Measurements from ENCODE around the gene CUL5. TPM values are rescaled to one million over a fixed set of nuclear protein-coding genes. Genes with fewer than 3 reads are reported as not detected.

CUL5 gene
- 4.0 to 9.8 TPM (median 9.2 TPM) in 5 replicates for total RNA-seq (2022; extraction: Qiagen RNA extraction; ENCODE audit: low read depth)

DNA sequence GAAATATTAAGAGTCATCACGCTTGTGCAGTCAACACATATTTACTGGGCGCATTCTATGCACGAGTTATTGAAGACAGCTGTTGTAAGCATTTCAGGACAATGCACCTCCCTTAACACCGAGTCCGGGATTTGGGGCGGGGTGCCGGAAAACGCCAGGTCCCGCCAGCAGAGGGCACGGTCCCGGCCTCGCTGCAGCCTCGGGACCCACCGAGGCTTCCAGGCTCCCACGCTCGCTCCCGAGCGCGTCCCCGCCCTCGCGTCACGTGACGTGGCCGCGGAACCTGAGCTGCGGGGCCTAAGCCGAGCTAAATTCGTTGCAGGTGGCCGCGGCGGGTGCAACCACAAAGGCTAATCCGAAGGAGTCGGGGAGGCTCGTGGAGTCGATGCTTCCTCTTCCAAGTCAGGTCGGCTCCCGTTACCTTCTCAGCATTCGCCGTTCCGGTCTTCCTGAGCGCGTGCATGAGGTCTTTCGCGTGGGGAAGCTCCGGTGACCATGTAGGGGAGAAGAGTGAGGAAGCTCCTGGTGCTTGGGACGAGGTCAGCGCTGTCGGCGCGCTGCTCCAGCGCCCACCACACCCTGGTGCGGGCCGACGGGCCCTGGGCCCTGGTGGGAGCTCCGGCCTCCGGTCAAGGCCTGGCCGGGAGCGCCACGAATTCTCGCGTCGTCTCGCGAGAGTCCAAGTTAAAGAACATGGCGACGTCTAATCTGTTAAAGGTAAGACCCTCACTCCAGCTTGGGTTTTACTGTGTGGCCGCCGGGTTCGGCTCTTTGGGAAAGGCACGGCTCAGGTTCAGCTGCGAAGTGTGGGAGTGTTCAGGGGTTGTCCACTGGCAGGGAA lies at the start of gene CUL5:
Gene CUL5, plus strand, starts transcription at position 243 of the 841 bp plus-strand sequence. Its CDS starts 451 bp downstream, at position 694.

DNA sequence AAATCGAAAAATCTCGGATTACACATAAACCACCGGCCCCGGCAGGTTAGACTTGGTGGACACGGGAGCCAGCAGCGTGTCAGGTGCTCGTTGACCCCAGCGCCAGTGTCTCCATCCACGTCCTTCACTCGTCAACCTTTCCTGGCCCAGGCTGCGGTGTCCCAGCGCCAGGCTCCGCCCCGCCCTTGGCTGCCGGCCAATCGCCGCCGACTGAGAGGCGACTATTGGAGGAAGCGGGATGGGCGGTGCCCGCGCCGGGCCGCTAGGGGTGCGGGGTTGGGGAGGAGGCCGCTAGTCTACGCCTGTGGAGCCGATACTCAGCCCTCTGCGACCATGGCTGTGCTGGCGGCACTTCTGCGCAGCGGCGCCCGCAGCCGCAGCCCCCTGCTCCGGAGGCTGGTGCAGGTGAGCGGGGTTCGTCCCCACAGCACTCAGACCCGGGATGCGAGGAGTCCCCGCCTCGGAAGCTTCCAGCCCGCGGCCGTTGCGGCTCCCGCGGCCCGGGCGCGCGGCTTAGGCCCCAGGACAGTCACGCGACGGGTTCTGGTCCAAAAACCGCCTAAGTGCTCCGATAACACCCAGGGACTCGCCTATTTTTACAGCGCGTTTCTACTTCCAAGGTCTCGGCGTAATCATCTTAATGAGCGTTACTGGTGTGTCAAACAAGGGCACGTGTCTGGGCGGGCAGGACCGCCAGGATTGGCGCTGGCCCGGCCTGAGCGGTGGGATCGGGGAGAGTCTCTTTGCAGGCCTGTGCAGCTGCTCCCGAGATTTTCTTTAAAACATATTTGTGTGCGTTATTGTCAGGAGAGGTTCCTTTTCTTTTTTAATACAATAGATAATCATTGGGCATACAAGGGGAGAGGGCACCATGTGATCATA lies 112.8 kb downstream of the CUL5 start, which contains the start of gene ACAT1:
Gene ACAT1, plus strand, starts transcription at position 294 of the 882 bp plus-strand sequence. Its CDS starts 40 bp downstream, at position 334.

Other genes starting within 250 kb of the CUL5 start
- 38.8 to 44.4 TPM (median 39.9 TPM) in 5 replicates for gene SLC35F2, start 150.1 kb upstream of the CUL5 start, total RNA-seq (2022; extraction: Qiagen RNA extraction; ENCODE audit: low read depth)
- 0.18 to 0.62 TPM (median 0.47 TPM) in 5 replicates for gene RAB39A, start 80.5 kb upstream of the CUL5 start, total RNA-seq (2022; extraction: Qiagen RNA extraction; ENCODE audit: low read depth)
- gene ACAT1, start 112.7 kb downstream of the CUL5 start, total RNA-seq (2022; extraction: Qiagen RNA extraction; ENCODE audit: low read depth) = 64.3 to 90.2 TPM (median 67.6 TPM) in 5 replicates
- 3.0 to 6.9 TPM (median 5.7 TPM) in 5 replicates for gene NPAT, start 213.7 kb downstream of the CUL5 start, total RNA-seq (2022; extraction: Qiagen RNA extraction; ENCODE audit: low read depth)
- 5.1 to 12.1 TPM (median 8.2 TPM) in 5 replicates for gene ATM, start 214.2 kb downstream of the CUL5 start, total RNA-seq (2022; extraction: Qiagen RNA extraction; ENCODE audit: low read depth)